A549 (cell line): ENCODE data around the gene CISH.

Experiments
- CEBPB ChIP-seq, 2 experiments: fragments of >200 bp in 1 of 2; sonication (Bioruptor Twin) in 1 of 2; formaldehyde crosslinking in 1 of 2; IDR thresholded peaks; 2 replicates each; pipeline ENCODE4 v1.6.1; 2012 to 2016
- CHD2 ChIP-seq: fragments of 150-350 bp; IDR thresholded peaks from 2 replicates; pipeline ENCODE4 v1.6.1; 2014; ENCODE audit warnings: low read length; ENCODE audit not compliant: partially characterized antibody
- EHMT2 ChIP-seq: fragments of 200-600 bp; sonication (generic); IDR thresholded peaks from 2 replicates; pipeline ENCODE4 v1.6.1; 2016; ENCODE audit warnings: antibody characterized with exemption, low read depth, mild to moderate bottlenecking, moderate library complexity
- JUNB ChIP-seq: fragments of >200 bp; sonication (Bioruptor Twin); formaldehyde crosslinking; IDR thresholded peaks from 2 replicates; pipeline ENCODE4 v1.6.1; 2016
- MYC ChIP-seq: IDR thresholded peaks from 2 replicates; pipeline ENCODE4 v1.6.1; 2012; ENCODE audit warnings: mild to moderate bottlenecking, inconsistent platforms, low read length, improper control_type of control experiment, borderline replicate concordance
- SMC3 ChIP-seq: fragments of >200 bp; sonication (Bioruptor Twin); formaldehyde crosslinking; IDR thresholded peaks from 3 replicates; pipeline ENCODE4 v1.6.1; 2018; ENCODE audit warnings: inconsistent platforms
- USF2 ChIP-seq: fragments of 450-650 bp; IDR thresholded peaks from 2 replicates; pipeline ENCODE4 v1.6.1; 2014; ENCODE audit warnings: antibody characterized with exemption
- ZFP36 ChIP-seq: fragments of 450-650 bp; IDR thresholded peaks from 2 replicates; pipeline ENCODE4 v1.6.1; 2014; ENCODE audit warnings: borderline replicate concordance; ENCODE audit not compliant: partially characterized antibody
- TF ChIP-seq, protein P1 (sequence below): fragments of >200 bp; sonication (Bioruptor Twin); formaldehyde crosslinking; IDR thresholded peaks from 3 replicates; pipeline ENCODE4 v1.5.1; 2016
- TF ChIP-seq, protein P2 (sequence below): IDR thresholded peaks from 2 replicates; pipeline ENCODE4 v1.6.1; 2012
- TF ChIP-seq, protein P3 (sequence below): fragments of >200 bp; sonication (Bioruptor Twin); formaldehyde crosslinking; IDR thresholded peaks from 2 replicates; pipeline ENCODE4 v1.6.1; 2016

GRCh38 chr3:50575372-50575771 lies 36.2 kb downstream of the CISH start:
- TF ChIP-seq, protein P1, sequence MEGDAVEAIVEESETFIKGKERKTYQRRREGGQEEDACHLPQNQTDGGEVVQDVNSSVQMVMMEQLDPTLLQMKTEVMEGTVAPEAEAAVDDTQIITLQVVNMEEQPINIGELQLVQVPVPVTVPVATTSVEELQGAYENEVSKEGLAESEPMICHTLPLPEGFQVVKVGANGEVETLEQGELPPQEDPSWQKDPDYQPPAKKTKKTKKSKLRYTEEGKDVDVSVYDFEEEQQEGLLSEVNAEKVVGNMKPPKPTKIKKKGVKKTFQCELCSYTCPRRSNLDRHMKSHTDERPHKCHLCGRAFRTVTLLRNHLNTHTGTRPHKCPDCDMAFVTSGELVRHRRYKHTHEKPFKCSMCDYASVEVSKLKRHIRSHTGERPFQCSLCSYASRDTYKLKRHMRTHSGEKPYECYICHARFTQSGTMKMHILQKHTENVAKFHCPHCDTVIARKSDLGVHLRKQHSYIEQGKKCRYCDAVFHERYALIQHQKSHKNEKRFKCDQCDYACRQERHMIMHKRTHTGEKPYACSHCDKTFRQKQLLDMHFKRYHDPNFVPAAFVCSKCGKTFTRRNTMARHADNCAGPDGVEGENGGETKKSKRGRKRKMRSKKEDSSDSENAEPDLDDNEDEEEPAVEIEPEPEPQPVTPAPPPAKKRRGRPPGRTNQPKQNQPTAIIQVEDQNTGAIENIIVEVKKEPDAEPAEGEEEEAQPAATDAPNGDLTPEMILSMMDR, result no peak
- no peak for TF ChIP-seq JUNB
- no peak for TF ChIP-seq EHMT2
- no peak for TF ChIP-seq CHD2
- TF ChIP-seq CEBPB (IDR thresholded peaks at IDR 0.05), result no peak
- TF ChIP-seq USF2, result no peak
- TF ChIP-seq, protein P2, sequence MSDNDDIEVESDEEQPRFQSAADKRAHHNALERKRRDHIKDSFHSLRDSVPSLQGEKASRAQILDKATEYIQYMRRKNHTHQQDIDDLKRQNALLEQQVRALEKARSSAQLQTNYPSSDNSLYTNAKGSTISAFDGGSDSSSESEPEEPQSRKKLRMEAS, result no peak
- no peak for TF ChIP-seq MYC
- no peak for TF ChIP-seq SMC3
- TF ChIP-seq, protein P3, sequence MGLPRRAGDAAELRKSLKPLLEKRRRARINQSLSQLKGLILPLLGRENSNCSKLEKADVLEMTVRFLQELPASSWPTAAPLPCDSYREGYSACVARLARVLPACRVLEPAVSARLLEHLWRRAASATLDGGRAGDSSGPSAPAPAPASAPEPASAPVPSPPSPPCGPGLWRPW, result no peak
- TF ChIP-seq ZFP36, result no peak
